ENCODE results near the gene C17orf114.

Gene C17orf114

DNA sequence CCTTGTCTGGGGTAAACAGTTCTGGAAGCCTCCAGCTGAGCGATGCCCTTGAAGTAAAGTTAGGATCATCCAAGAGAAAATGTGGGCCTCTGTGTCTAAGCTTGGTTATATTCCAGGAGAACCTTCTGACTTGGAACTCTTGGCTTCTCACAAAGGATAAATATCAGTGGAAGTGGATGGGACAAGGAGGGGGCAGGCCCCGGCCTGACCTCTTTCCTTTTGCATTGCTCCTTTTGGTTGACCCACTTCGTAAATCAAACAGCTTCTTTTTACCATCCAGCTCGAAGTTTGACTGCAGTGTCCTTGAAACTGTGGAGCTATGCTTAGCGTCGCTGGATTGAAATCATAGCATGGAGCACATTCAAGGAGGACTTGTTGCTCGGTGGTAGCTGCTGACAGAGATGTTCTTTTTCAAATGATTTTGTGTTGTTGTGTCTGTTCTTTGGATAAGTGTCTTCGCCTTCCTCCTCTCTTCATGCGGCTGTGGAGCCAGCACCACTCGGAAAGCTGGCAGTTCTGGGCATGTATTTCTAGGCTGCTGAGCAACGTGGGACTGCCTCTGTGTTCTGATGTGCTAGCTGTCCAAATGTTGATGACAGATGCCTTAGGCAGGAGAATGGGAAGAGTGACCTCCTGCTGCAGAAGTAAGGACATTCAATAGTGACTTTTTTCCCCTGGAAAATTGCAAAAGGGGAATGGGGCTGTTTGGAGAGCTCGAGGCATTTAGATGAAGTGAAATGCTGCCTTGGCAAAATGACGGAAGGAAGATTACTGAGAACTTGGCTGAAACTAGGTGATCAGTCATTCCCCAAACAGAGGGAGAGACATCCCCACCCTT lies 35.6 kb upstream of the C17orf114 start:
- Histone ChIP-seq H3K36me3 (ENCODE audit: control insufficient read depth, insufficient read depth, low read length) (peaks cover 5% of the 10 kb centered on the region; the same call in 1 of the 2 replicates), H3K9me1 (ENCODE audit: insufficient read depth, low read length) (peaks cover 44% of the 10 kb centered on the region), H3K4me1 (ENCODE audit: control insufficient read depth, insufficient read depth, low read length) (peaks cover 19% of the 10 kb centered on the region), H2AK5ac (ENCODE audit: low read depth, low read length) (no peak overlapping the region), H2BK20ac (ENCODE audit: low read depth, low read length) (no peak overlapping the region), H4K8ac (ENCODE audit: low read depth in 2 of 2, low read length in 2 of 2) (no peak overlapping the region), H2BK15ac (ENCODE audit: low read depth, low read length) (no peak overlapping the region), H4K20me1 (ENCODE audit: insufficient read depth, low read length) (peaks cover 66% of the 10 kb centered on the region), H3K4ac (ENCODE audit: low read depth, low read length) (0 out of 2 replicates have a peak overlapping the region, but pooled peaks have one; percentile 10), H4K5ac (ENCODE audit: low read depth, low read length) (no peak overlapping the region), H2BK120ac (ENCODE audit: low read depth, low read length) (no peak overlapping the region), H3K4me2 (ENCODE audit: low read depth, low read length) (no peak overlapping the region), H4K91ac (ENCODE audit: insufficient read depth, low read depth, low read length) (no peak overlapping the region), H3K4me3 (ENCODE audit: insufficient read depth, low read depth, low read length) (no peak overlapping the region), H3K9me3 (ENCODE audit: control insufficient read depth, insufficient read depth, low read length) (no peaks in the 10 kb centered on the region), H2BK5ac (ENCODE audit: low read depth, low read length, poor library complexity, severe bottlenecking) (no peak overlapping the region), H3K27ac (ENCODE audit: insufficient read depth, low read length) (no peak overlapping the region), H3K18ac (ENCODE audit: low read depth, low read length) (no peak overlapping the region), H2AK9ac (replicated peaks; ENCODE audit: low read depth, low read length, poor library complexity) (no peak overlapping the region), H3K27me3 (ENCODE audit: control insufficient read depth, insufficient read depth, low read length) (no peaks in the 10 kb centered on the region), H2AFZ (replicated peaks; ENCODE audit: low read length, poor library complexity) (no peak overlapping the region), H3K14ac (replicated peaks; ENCODE audit: low read depth, low read length) (no peak overlapping the region), H3K23ac (ENCODE audit: low read depth, low read length) (0 out of 2 replicates have a peak overlapping the region, but pooled peaks have one; percentile 2), H3K79me1 (ENCODE audit: low read depth in 1 of 2, low read length in 2 of 2) (peaks cover 38 to 85% of the 10 kb centered on the region in 2 experiments), H3K56ac (ENCODE audit: extremely low read depth, insufficient read depth, low read length) (no peak overlapping the region), H3K9ac (ENCODE audit: low read depth, low read length) (no peak overlapping the region)
- ATAC-seq (ENCODE audit: low read depth) (no peak), DNase-seq (no peak)
- no peak for TF ChIP-seq MAFK (IDR thresholded peaks at IDR 0.05; ENCODE audit: low read depth, low read length)
- TF ChIP-seq RCOR1 (IDR thresholded peaks at IDR 0.05; ENCODE audit: insufficient replicate concordance, low read length) = no peak
- TF ChIP-seq, protein P1, sequence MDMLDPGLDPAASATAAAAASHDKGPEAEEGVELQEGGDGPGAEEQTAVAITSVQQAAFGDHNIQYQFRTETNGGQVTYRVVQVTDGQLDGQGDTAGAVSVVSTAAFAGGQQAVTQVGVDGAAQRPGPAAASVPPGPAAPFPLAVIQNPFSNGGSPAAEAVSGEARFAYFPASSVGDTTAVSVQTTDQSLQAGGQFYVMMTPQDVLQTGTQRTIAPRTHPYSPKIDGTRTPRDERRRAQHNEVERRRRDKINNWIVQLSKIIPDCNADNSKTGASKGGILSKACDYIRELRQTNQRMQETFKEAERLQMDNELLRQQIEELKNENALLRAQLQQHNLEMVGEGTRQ (IDR thresholded peaks at IDR 0.05; ENCODE audit: low read depth, low read length) = no peak
- in situ Hi-C loops (cut with MboI; ENCODE audit: low sequenced_read_pairs) = no loop called here
- ChIA-PET CTCF (no interaction called here), POLR2A (ENCODE audit: unreplicated experiment) (no interaction called here)
- dilution Hi-C loops (cut with HindIII; ENCODE audit: low sequenced_read_pairs, unreplicated experiment) = no loop called here
- BruUV-seq (replicated peaks) = no TSS peak
- intact Hi-C loops (cut with micrococcal nuclease) = no loop called here
- WGBS, 2 experiments (ENCODE audit: extremely low coverage in 2 of 2, insufficient read length in 1 of 2) = 60% methylated on average over 2 of the region's 13 CpGs; no CpG with 5 or more reads in 1 of the 2 experiments
